ENCODE results near the gene CYP39A1. TPM values are rescaled to one million over a fixed set of nuclear protein-coding genes. Genes with fewer than 3 reads are reported as not detected.

Gene CYP39A1
- total and polyA plus RNA-seq, 2 experiments from 2014 or later = 1.5 to 3.5 TPM

DNA sequence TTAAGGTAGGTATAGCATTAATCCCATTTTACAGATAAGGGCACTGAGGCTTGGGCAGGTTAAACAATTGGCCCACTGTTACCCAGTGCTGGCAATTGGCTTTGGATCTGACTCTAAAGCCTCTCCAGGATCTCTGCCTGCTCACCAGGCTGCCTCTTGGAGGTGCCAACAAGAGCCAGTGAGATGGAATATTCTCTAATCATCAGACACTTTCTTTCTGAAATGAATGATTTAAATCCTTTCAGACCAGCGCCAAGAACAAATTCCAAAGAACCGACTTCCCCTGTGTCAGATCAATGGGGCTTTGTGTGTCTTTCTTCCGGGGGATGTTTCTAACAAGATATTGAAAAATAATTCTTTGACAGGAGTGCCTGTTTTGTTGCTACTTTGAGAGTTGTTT is 23.6 kb downstream of the CYP39A1 start (continued):
- TF ChIP-seq ZNF462 (CRISPR knock-in tag; IDR thresholded peaks at IDR 0.05) = no peak

DNA sequence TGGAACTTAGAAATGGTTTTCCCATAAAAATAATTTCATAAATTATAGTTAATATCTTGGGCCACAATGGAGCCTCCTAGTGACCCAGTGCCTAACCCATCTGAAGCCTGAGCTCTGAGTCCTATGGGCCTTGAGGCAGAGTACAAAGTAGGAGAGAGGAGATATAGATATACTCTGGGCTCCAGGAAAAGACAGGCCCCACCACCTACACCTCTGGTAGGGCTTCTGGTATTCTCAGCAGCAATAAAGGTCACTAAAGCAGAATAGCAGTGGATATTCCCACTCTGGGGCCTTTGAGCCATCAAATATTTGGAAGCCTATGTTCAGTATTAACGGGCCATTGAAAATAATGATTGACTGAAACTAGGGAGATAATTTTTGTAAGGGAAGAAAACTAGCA is 24.1 kb downstream of the CYP39A1 start:
- Histone ChIP-seq H3K36me3 (ENCODE audit: insufficient read depth) (no peaks in the 10 kb centered on the region), H3K27ac (ENCODE audit: low read depth) (no peak overlapping the region), H3K4me2 (no peak overlapping the region), H3F3A (replicated peaks; ENCODE audit: low read depth) (no peaks in the 10 kb centered on the region), H3K4me3 (no peak overlapping the region), H4K20me1 (replicated peaks; ENCODE audit: insufficient read depth) (no peaks in the 10 kb centered on the region), H3K4me1 (ENCODE audit: insufficient read depth) (no peaks in the 10 kb centered on the region), H3K9me2 (ENCODE audit: insufficient read depth) (no peaks in the 10 kb centered on the region), H3K27me3 (ENCODE audit: insufficient read depth) (no peaks in the 10 kb centered on the region), H3K79me2 (replicated peaks; ENCODE audit: insufficient read depth) (no peaks in the 10 kb centered on the region), H2AFZ (no peak overlapping the region)
- Mint-ChIP-seq H3K4me3 (no peak overlapping the region), H3K36me3 (ENCODE audit: low read depth) (no peaks in the 10 kb centered on the region), H3K9me3 (no peaks in the 10 kb centered on the region), H3K27me3 (ENCODE audit: insufficient read depth, low read depth, poor library complexity) (no peaks in the 10 kb centered on the region), H3K4me1 (no peaks in the 10 kb centered on the region), H3K27ac (no peak overlapping the region)
- no peak for DNase-seq (ENCODE audit: low spot score)
- no peak; the same call in 2 of the 3 replicates for ATAC-seq
- TF ChIP-seq, protein P1, sequence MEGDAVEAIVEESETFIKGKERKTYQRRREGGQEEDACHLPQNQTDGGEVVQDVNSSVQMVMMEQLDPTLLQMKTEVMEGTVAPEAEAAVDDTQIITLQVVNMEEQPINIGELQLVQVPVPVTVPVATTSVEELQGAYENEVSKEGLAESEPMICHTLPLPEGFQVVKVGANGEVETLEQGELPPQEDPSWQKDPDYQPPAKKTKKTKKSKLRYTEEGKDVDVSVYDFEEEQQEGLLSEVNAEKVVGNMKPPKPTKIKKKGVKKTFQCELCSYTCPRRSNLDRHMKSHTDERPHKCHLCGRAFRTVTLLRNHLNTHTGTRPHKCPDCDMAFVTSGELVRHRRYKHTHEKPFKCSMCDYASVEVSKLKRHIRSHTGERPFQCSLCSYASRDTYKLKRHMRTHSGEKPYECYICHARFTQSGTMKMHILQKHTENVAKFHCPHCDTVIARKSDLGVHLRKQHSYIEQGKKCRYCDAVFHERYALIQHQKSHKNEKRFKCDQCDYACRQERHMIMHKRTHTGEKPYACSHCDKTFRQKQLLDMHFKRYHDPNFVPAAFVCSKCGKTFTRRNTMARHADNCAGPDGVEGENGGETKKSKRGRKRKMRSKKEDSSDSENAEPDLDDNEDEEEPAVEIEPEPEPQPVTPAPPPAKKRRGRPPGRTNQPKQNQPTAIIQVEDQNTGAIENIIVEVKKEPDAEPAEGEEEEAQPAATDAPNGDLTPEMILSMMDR (conservative IDR thresholded peaks at IDR 0.05; ENCODE audit: low read depth in 2 of 2) = no peak
- TF ChIP-seq ETS1 (IDR thresholded peaks at IDR 0.05) (no peak), STAT1 (IDR thresholded peaks at IDR 0.05; ENCODE audit: unreplicated experiment) (no peak), ZNF462 (CRISPR knock-in tag; IDR thresholded peaks at IDR 0.05) (no peak), JUNB (IDR thresholded peaks at IDR 0.05; ENCODE audit: unreplicated experiment) (no peak)
